IMR-90 (cell line): ENCODE measurements around the gene MYH9. TPM values are rescaled to one million over a fixed set of nuclear protein-coding genes. Genes with fewer than 3 reads are reported as not detected.

Experiments
- ATAC-seq: fragments of 200-7000 bp; cut with Tn5 transposase; 2 replicates; pipeline ENCODE4 v1.9.1; 2020; ENCODE audit warnings: low read depth, mild to moderate bottlenecking, moderate library complexity
- BruUV-seq: library from RNA; stranded (reverse); fragments of 400-500 nt; replicated peaks from 2 replicates; lab custom pipeline; 2021; lab: Mats Ljungman, UMichigan
- CTCF ChIA-PET: fragments of 300-600 bp; formaldehyde crosslinking; extraction: SDS; loops from one replicate; lab custom pipeline; 2021; ENCODE audit warnings: antibody characterized with exemption; lab: Yijun Ruan, JAX
- POLR2A ChIA-PET: fragments of 300-600 bp; sonication (Branson Sonifier 250); formaldehyde crosslinking; loops from one replicate; lab custom pipeline; 2022; ENCODE audit warnings: antibody characterized with exemption; ENCODE audit not compliant: unreplicated experiment; lab: Charles Lee
- DNase-seq: peaks from one replicate; pipeline ENCODE4 v3.0.0; 2013
- H2AFZ ChIP-seq: replicated peaks from 2 replicates; pipeline ENCODE3; 2013; ENCODE audit warnings: low read length, mild to moderate bottlenecking; ENCODE audit not compliant: poor library complexity
- H2AK5ac ChIP-seq: 2 replicates; pipeline ENCODE4 v1.6.1; 2013; ENCODE audit warnings: low read depth, low read length, inconsistent platforms
- H2AK9ac ChIP-seq: replicated peaks from 2 replicates; pipeline ENCODE3; 2013; ENCODE audit warnings: mild to moderate bottlenecking, low read depth, low read length, moderate library complexity; ENCODE audit not compliant: poor library complexity
- H2BK120ac ChIP-seq: 2 replicates; pipeline ENCODE4 v1.6.1; 2013; ENCODE audit warnings: low read depth, low read length, inconsistent platforms
- H2BK15ac ChIP-seq: 3 replicates; pipeline ENCODE4 v1.6.1; 2013; ENCODE audit warnings: low read depth, low read length, inconsistent platforms
- H2BK20ac ChIP-seq: 2 replicates; pipeline ENCODE4 v1.6.1; 2013; ENCODE audit warnings: low read depth, mild to moderate bottlenecking, inconsistent platforms, low read length, moderate library complexity
- H2BK5ac ChIP-seq: 2 replicates; pipeline ENCODE4 v1.6.1; 2013; ENCODE audit warnings: mild to moderate bottlenecking, low read depth, low read length, inconsistent platforms; ENCODE audit not compliant: poor library complexity, severe bottlenecking
- H3K14ac ChIP-seq: replicated peaks from 2 replicates; pipeline ENCODE4 v1.6.1; 2013; ENCODE audit warnings: low read depth, low read length, inconsistent platforms
- H3K18ac ChIP-seq: 2 replicates; pipeline ENCODE4 v1.6.1; 2013; ENCODE audit warnings: low read depth, low read length, control low read depth
- H3K23ac ChIP-seq: 2 replicates; pipeline ENCODE4 v1.6.1; 2013; ENCODE audit warnings: low read depth, low read length, inconsistent platforms
- H3K27ac ChIP-seq: 2 replicates; pipeline ENCODE4 v1.5.1; 2013; ENCODE audit warnings: mild to moderate bottlenecking, control low read depth, low read length; ENCODE audit not compliant: insufficient read depth
- H3K27me3 ChIP-seq: 2 replicates; pipeline ENCODE4 v1.6.1; 2013; ENCODE audit warnings: low read length; ENCODE audit not compliant: control insufficient read depth, insufficient read depth
- H3K36me3 ChIP-seq: 2 replicates; pipeline ENCODE4 v1.6.1; 2013; ENCODE audit warnings: low read length, mixed read lengths; ENCODE audit not compliant: control insufficient read depth, insufficient read depth
- H3K4ac ChIP-seq: 2 replicates; pipeline ENCODE4 v1.6.1; 2013; ENCODE audit warnings: low read depth, low read length, inconsistent platforms
- H3K4me1 ChIP-seq: 2 replicates; pipeline ENCODE4 v1.6.1; 2013; ENCODE audit warnings: low read length, mixed read lengths; ENCODE audit not compliant: control insufficient read depth, insufficient read depth
- H3K4me2 ChIP-seq: 2 replicates; pipeline ENCODE4 v1.6.1; 2013; ENCODE audit warnings: low read depth, mild to moderate bottlenecking, control low read depth, low read length, moderate library complexity
- H3K4me3 ChIP-seq: 2 replicates; pipeline ENCODE4 v1.5.1; 2013; ENCODE audit warnings: low read depth, mild to moderate bottlenecking, control low read depth, low read length, moderate library complexity; ENCODE audit not compliant: insufficient read depth
- H3K56ac ChIP-seq: 2 replicates; pipeline ENCODE4 v1.6.1; 2013; ENCODE audit warnings: low read length, inconsistent platforms; ENCODE audit not compliant: insufficient read depth; ENCODE audit errors: extremely low read depth
- H3K79me1 ChIP-seq, 2 experiments: 2 replicates each; pipeline ENCODE4 v1.6.1; 2013; ENCODE audit warnings: low read length in 2 of 2, inconsistent platforms in 1 of 2, low read depth in 1 of 2
- H3K9ac ChIP-seq: 2 replicates; pipeline ENCODE4 v1.6.1; 2013; ENCODE audit warnings: low read depth, low read length, control low read depth
- H3K9me1 ChIP-seq: 2 replicates; pipeline ENCODE4 v1.6.1; 2013; ENCODE audit warnings: low read length, inconsistent platforms; ENCODE audit not compliant: insufficient read depth
- H3K9me3 ChIP-seq: 2 replicates; pipeline ENCODE4 v1.6.1; 2013; ENCODE audit warnings: low read length; ENCODE audit not compliant: control insufficient read depth, insufficient read depth
- H4K20me1 ChIP-seq: 2 replicates; pipeline ENCODE4 v1.6.1; 2013; ENCODE audit warnings: low read length, inconsistent platforms; ENCODE audit not compliant: insufficient read depth
- H4K5ac ChIP-seq: 2 replicates; pipeline ENCODE4 v1.6.1; 2013; ENCODE audit warnings: mild to moderate bottlenecking, low read depth, low read length, control low read depth
- H4K8ac ChIP-seq, 2 experiments: 2 replicates each; pipeline ENCODE4 v1.6.1; 2013; ENCODE audit warnings: low read depth in 2 of 2, low read length in 2 of 2, control low read depth in 1 of 2, inconsistent platforms in 1 of 2
- H4K91ac ChIP-seq: 2 replicates; pipeline ENCODE4 v1.6.1; 2013; ENCODE audit warnings: low read depth, low read length, inconsistent platforms; ENCODE audit not compliant: insufficient read depth
- BHLHE40 ChIP-seq: fragments of 150-350 bp; IDR thresholded peaks from 2 replicates; pipeline ENCODE4 v1.6.1; 2016; ENCODE audit warnings: mild to moderate bottlenecking, low read depth, low read length
- CEBPB ChIP-seq: IDR thresholded peaks from 2 replicates; pipeline ENCODE4 v1.6.1; 2012; ENCODE audit warnings: low read depth, low read length, improper control_type of control experiment
- CHD1 ChIP-seq: IDR thresholded peaks from 2 replicates; pipeline ENCODE4 v1.6.1; 2012; ENCODE audit warnings: low read depth, low read length, improper control_type of control experiment
- CTCF ChIP-seq: conservative IDR thresholded peaks from 2 replicates; pipeline ENCODE4 v1.5.1; 2012; ENCODE audit warnings: mild to moderate bottlenecking, low read depth, low read length, improper control_type of control experiment
- ELK1 ChIP-seq: fragments of 150-350 bp; IDR thresholded peaks from 2 replicates; pipeline ENCODE4 v1.6.1; 2016; ENCODE audit warnings: low read depth, mild to moderate bottlenecking, low read length, moderate library complexity, borderline replicate concordance
- FOS ChIP-seq: fragments of 150-350 bp; IDR thresholded peaks from 2 replicates; pipeline ENCODE4 v1.6.1; 2016; ENCODE audit warnings: low read depth, low read length
- MAFK ChIP-seq: IDR thresholded peaks from 2 replicates; pipeline ENCODE4 v1.6.1; 2012; ENCODE audit warnings: low read depth, low read length, improper control_type of control experiment
- MXI1 ChIP-seq: IDR thresholded peaks from 2 replicates; pipeline ENCODE4 v1.6.1; 2012; ENCODE audit warnings: low read depth, mild to moderate bottlenecking, low read length, moderate library complexity, borderline replicate concordance
- RCOR1 ChIP-seq: IDR thresholded peaks from 2 replicates; pipeline ENCODE4 v1.6.1; 2012; ENCODE audit warnings: mild to moderate bottlenecking, low read length, improper control_type of control experiment; ENCODE audit not compliant: insufficient replicate concordance
- RFX5 ChIP-seq: IDR thresholded peaks from 2 replicates; pipeline ENCODE4 v1.8.0; 2012; ENCODE audit warnings: low read depth, mild to moderate bottlenecking, low read length, moderate library complexity
- SMC3 ChIP-seq: fragments of 150-350 bp; IDR thresholded peaks from 2 replicates; pipeline ENCODE4 v1.6.1; 2016; ENCODE audit warnings: low read depth, mild to moderate bottlenecking, antibody characterized with exemption, low read length, moderate library complexity
- WGBS, 2 experiments: methylation state at CpG; one replicate each; pipeline versions ENCODE4 v1.1.5 to v1.1.7; 2013; ENCODE audit warnings: missing lambda C conversion rate in 2 of 2; ENCODE audit not compliant: insufficient read length in 1 of 2; ENCODE audit errors: extremely low coverage in 2 of 2; 5-methylcytosine and 5-hydroxymethylcytosine counted together
- dilution Hi-C: fragments of 300-500 bp; cut with HindIII; formaldehyde crosslinking; loops from one replicate; pipeline ENCODE4 v1.14.3; 2018; ENCODE audit warnings: low sequenced_read_pairs; ENCODE audit not compliant: unreplicated experiment
- in situ Hi-C: fragments of 300-500 bp; cut with MboI; formaldehyde crosslinking; loops from 3 replicates; pipeline ENCODE4 v1.14.3; 2019; ENCODE audit warnings: low sequenced_read_pairs, inconsistent platforms, mixed read lengths
- intact Hi-C: fragments of 100-400 bp; cut with micrococcal nuclease; formaldehyde crosslinking; loops from 2 replicates; pipeline ENCODE4 v1.10.0; 2022
- polyA plus RNA-seq, 3 experiments: library from polyadenylated mRNA; depleted of rRNA; stranded (reverse); fragments of >200 nt; gene quantifications; 2 replicates each; pipeline ENCODE4 v1.2.3, GENCODE V29; 2012; ENCODE audit warnings: low replicate concordance in 1 of 3
- total RNA-seq: library from RNA; depleted of rRNA; stranded (reverse); fragments of >200 nt; gene quantifications from 2 replicates; pipeline ENCODE4 v1.2.3, GENCODE V29; 2012

The MYH9 gene
- total and polyA plus RNA-seq, 2 of the 4 experiments (the other 2 are of a cell fraction) = 475 to 554 TPM

- Histone ChIP-seq H2BK15ac (no peak overlapping the region), H3K9me1 (peaks cover 14% of the 10 kb centered on the region; the same call in 1 of the 2 replicates), H3K27me3 (no peaks in the 10 kb centered on the region), H3K23ac (no peak overlapping the region), H3K27ac (no peak overlapping the region), H2AK9ac (no peak overlapping the region), H2AK5ac (no peak overlapping the region), H4K8ac (peak overlapping the region in 1 of 2 experiments; percentile 12; a peak in 1 of 4 replicates), H3K4me3 (no peak overlapping the region), H3K36me3 (peaks cover 91% of the 10 kb centered on the region), H4K5ac (no peak overlapping the region), H2BK120ac (no peak overlapping the region), H3K4ac (no peak overlapping the region), H3K79me1 (peaks cover 54 to 93% of the 10 kb centered on the region in 2 experiments), H2AFZ (no peak overlapping the region), H3K4me2 (no peak overlapping the region), H3K18ac (no peak overlapping the region), H4K20me1 (peaks cover 84% of the 10 kb centered on the region), H3K4me1 (no peaks in the 10 kb centered on the region), H3K14ac (no peak overlapping the region), H2BK5ac (no peak overlapping the region), H3K56ac (no peak overlapping the region), H4K91ac (no peak overlapping the region), H3K9me3 (no peaks in the 10 kb centered on the region), H2BK20ac (no peak overlapping the region), H3K9ac (no peak overlapping the region)
- 97% methylated on average over 4 of the region's 17 CpGs; no CpG with 5 or more reads in 1 of the 2 experiments for WGBS, 2 experiments
- no peak for TF ChIP-seq ELK1
- TF ChIP-seq RFX5 = no peak
- no peak for TF ChIP-seq MXI1
- no peak for TF ChIP-seq BHLHE40
- TF ChIP-seq CEBPB = no peak
- TF ChIP-seq RCOR1 = no peak
- no peak for TF ChIP-seq CTCF
- TF ChIP-seq MAFK = no peak
- TF ChIP-seq SMC3 = no peak
- no peak for TF ChIP-seq CHD1
- no peak for TF ChIP-seq FOS
- ChIA-PET POLR2A (no interaction called here), CTCF (no interaction called here)
- intact Hi-C loops (no loop called here), in situ Hi-C loops (no loop called here), dilution Hi-C loops (no loop called here)
- BruUV-seq = no TSS peak
- ATAC-seq (no peak), DNase-seq (no peak)
These were observed 78.9 kb downstream of the MYH9 start for GRCh38 chr22:36308880-36309279.
